G401 (cell line): ENCODE measurements around the gene IGF1R. TPM values are rescaled to one million over a fixed set of nuclear protein-coding genes. Genes with fewer than 3 reads are reported as not detected.

Experiments used
- DNase-seq: peaks from one replicate; pipeline ENCODE4 v3.0.0-alpha.2; 2015; ENCODE audit warnings: low spot score
- in situ Hi-C: cut with HindIII; loops from 2 replicates; pipeline ENCODE4 v1.10.0; 2016; ENCODE audit warnings: low sequenced_read_pairs, mixed read lengths
- total RNA-seq: library from RNA; depleted of rRNA; stranded (reverse); fragments of >200 nt; shearing (Covaris generic); gene quantifications from 2 replicates; pipeline ENCODE4 v1.2.3, GENCODE V29; 2014

The IGF1R gene
- total RNA-seq, 1 experiment from 2014 or later: 21.0 TPM

GRCh38 chr15:98802187-98802586, 153.8 kb downstream of the IGF1R start:
- in situ Hi-C loops: no loop called here
- DNase-seq: no peak

DNA sequence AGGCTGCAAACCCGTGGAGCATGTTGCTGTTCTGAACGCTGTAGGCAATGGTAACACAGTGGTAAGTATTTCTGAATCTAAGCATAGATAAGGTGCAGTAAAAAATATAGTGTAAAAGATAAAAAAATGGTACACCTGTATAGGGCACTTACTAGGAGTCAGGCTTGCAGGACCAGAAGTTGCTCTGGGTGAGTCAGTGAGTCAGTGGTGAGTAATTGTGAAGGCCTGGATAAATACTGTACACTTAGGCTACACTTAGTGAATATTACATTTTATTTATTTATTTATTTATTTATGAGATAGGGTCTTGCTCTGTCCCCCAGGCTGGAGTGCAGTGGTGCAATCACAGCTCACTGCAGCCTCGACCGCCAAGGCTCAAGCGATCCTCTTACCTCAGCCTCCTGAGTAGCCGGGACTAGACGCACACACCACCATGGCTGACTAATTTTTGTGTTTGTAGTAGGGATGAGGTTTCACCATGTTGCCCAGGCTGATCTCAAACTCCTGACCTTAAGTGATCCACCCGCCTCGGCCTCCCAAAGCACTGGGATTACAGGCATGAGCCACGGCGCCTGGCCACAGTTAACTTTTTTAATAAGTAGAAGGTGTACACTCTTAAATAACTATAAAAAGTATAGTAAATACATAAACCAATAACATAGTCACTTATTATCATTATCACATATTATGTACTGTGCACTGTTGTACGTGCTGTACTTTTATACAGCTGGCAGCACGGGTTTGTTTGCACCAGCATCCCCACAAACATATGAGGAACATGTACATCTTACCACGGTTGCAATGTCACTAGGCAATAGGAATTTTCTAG, 155.1 kb downstream of the IGF1R start:
- in situ Hi-C loops: no loop called here

GRCh38 chr15:98804057-98804380, 155.7 kb downstream of the IGF1R start:
- in situ Hi-C loops: no loop called here
- DNase-seq: no peak

More for the DNA sequence above, 155.1 kb downstream of the IGF1R start:
- DNase-seq: no peak

- in situ Hi-C loops: no loop called here
- DNase-seq: no peak
These were observed 157.3 kb downstream of the IGF1R start for GRCh38 chr15:98805434-98806274.

- no peak for DNase-seq
- in situ Hi-C loops: no loop called here
These were observed 158.0 kb downstream of the IGF1R start for GRCh38 chr15:98806275-98806895.

DNA sequence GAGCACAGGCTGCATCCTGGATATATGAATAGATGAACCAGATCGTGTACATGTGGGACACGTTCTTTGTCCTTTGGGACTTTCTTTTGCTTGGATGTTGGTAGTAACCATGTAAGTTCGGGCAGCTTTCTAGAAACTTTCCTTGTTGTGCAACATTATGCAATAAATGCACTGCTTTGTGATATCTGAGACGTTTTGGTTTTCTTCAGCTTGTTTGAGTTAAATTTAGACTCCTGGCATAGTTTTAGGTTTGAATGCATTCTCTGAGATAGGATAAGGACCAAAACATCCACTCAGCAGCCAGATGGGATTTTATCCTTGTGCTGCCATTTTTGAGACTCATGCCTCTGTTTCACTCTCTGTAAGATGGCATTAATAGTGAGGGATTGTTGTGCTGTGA, 158.9 kb downstream of the IGF1R start:
- DNase-seq: no peak
- in situ Hi-C loops: no loop called here

GRCh38 chr15:98809273-98809672, 160.9 kb downstream of the IGF1R start:
- in situ Hi-C loops: no loop called here
- peak; percentile 91 for DNase-seq

GRCh38 chr15:98812716-98813446, 164.5 kb downstream of the IGF1R start:
- in situ Hi-C loops: no loop called here
- DNase-seq: no peak

- DNase-seq: no peak
- in situ Hi-C loops: no loop called here
These were observed 165.6 kb downstream of the IGF1R start for GRCh38 chr15:98813951-98814350.

DNA sequence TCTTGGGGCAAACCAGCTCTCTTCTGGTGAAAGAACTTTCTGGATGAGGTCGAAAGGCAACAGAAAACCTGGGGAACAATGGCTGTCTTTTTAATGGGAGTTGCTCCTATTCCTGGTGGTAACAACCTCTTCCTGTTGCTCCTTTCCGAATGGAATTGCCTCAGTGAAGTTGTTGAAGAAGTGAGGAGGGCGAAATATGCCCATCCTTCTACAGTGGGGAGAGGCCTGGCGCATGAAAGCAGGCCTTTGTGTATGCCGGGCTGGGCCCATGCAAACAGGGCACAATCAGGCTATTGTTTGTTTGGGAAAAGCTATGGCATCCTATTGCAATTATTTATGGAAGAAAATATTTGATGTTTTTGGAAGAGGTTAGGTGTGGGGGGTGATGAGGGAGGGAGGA, 166.9 kb downstream of the IGF1R start:
- in situ Hi-C loops: no loop called here
- DNase-seq: no peak

- in situ Hi-C loops: no loop called here
- DNase-seq: no peak
These were observed 169.4 kb downstream of the IGF1R start for GRCh38 chr15:98817745-98818144.

- in situ Hi-C loops: no loop called here
- no peak for DNase-seq
These were observed 174.7 kb downstream of the IGF1R start for GRCh38 chr15:98823012-98823458.

- in situ Hi-C loops: no loop called here
- no peak for DNase-seq
These were observed 175.3 kb downstream of the IGF1R start for GRCh38 chr15:98823616-98824015.

GRCh38 chr15:98824595-98824994, 176.3 kb downstream of the IGF1R start:
- DNase-seq: no peak
- in situ Hi-C loops: no loop called here

GRCh38 chr15:98826658-98827057, 178.3 kb downstream of the IGF1R start:
- in situ Hi-C loops: no loop called here
- DNase-seq: no peak

GRCh38 chr15:98827217-98827616, 178.9 kb downstream of the IGF1R start:
- in situ Hi-C loops: no loop called here
- no peak for DNase-seq

DNA sequence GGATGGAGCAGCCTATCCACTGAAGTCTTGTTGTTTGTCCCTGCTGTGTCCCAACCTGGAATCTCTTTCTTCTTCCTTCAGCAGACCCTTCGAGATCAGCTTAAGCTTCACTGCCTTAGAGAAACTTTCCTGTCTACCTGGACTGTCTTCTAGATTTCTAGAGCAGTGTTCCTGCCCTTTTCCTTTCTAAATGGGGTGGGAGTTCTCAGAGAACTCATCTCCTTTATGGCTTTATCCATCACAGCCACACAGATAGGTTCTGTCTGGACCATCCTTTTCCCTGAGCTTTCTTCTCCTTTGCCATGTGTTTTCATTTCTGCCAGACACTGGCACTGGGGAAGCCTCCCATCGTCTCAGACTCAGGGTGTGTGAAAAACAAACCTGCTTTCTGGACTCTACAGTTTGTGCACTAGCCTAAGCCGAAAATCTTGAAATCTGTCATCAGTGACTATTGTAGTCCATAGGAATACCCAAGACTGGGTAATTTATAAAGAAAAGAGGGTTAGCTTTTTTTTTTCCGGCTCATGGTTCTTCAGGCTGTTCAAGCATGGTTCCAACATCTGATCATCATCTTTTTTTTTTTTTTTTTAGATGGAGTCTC, 181.8 kb downstream of the IGF1R start:
- in situ Hi-C loops: no loop called here
- no peak for DNase-seq

DNA sequence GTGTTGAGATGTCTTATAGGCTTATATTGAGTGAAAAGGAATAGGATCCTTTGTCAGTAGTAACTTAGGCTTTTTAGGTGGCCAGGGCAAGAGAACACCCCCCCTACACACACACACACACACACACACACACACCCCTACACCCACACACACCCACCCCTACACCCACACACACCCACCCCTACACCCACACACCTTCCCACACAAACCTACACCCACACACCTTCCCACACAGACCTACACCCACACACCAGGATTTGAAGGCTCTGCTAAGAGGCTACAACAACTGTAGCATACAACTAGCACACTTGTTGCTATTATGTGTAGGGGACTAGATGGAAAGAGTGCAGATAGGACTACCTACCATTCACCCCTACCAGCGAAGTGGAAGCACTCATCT, 186.6 kb downstream of the IGF1R start:
- in situ Hi-C loops: no loop called here
- DNase-seq: no peak

GRCh38 chr15:98835876-98836275, 187.5 kb downstream of the IGF1R start:
- DNase-seq: no peak
- in situ Hi-C loops: no loop called here
